Panc1 (cell line): ENCODE data around the gene CDIPT. TPM values are rescaled to one million over a fixed set of nuclear protein-coding genes. Genes with fewer than 3 reads are reported as not detected.
A peak's percentile ranks its signal among the peaks of the same experiment; 100 is the strongest.

Experiments used
- ATAC-seq: fragments of 200-7000 bp; cut with Tn5 transposase; 2 replicates; pipeline ENCODE4 v1.9.1; 2020; ENCODE audit warnings: mild to moderate bottlenecking, moderate library complexity
- BruUV-seq: library from RNA; stranded (reverse); fragments of 400-500 nt; replicated peaks from 2 replicates; lab custom pipeline; 2021; lab: Mats Ljungman, UMichigan
- CTCF ChIA-PET: fragments of 300-600 bp; sonication (Branson Sonifier 250); formaldehyde crosslinking; loops from one replicate; lab custom pipeline; 2022; ENCODE audit warnings: antibody characterized with exemption; lab: Charles Lee
- POLR2A ChIA-PET: fragments of 300-600 bp; sonication (Branson Sonifier 250); formaldehyde crosslinking; loops from one replicate; lab custom pipeline; 2022; ENCODE audit warnings: antibody characterized with exemption; lab: Charles Lee
- DNase-seq: peaks from one replicate; pipeline ENCODE4 v3.0.0-alpha.2; 2010; ENCODE audit warnings: low read depth, low spot score
- H3K27ac ChIP-seq: 2 replicates; pipeline ENCODE4 v1.5.1; 2011; ENCODE audit warnings: mild to moderate bottlenecking, low read length, inconsistent platforms
- H3K27me3 ChIP-seq: fragments of 200-500 bp; sonication (Bioruptor generic); 2 replicates; pipeline ENCODE4 v1.6.0; 2014; ENCODE audit warnings: low read length, inconsistent platforms; ENCODE audit not compliant: control insufficient read depth, insufficient read depth
- H3K36me3 ChIP-seq: fragments of 200-500 bp; sonication (Bioruptor generic); 2 replicates; pipeline ENCODE4 v1.5.1; 2014; ENCODE audit warnings: inconsistent platforms, mild to moderate bottlenecking, low read length, moderate library complexity; ENCODE audit not compliant: control insufficient read depth, insufficient read depth
- H3K4me1 ChIP-seq: 2 replicates; pipeline ENCODE4 v1.5.1; 2011; ENCODE audit warnings: inconsistent platforms, mild to moderate bottlenecking, low read length, moderate library complexity; ENCODE audit not compliant: control insufficient read depth, insufficient read depth
- H3K4me3 ChIP-seq, 2 experiments: 2 replicates each; pipeline ENCODE4 v1.5.1; 2011 to 2012; ENCODE audit warnings: low read depth in 2 of 2, low read length in 2 of 2, mild to moderate bottlenecking in 2 of 2, inconsistent platforms in 1 of 2, moderate library complexity in 1 of 2
- H3K9me3 ChIP-seq: fragments of 200-500 bp; sonication (Bioruptor generic); 2 replicates; pipeline ENCODE4 v1.5.1; 2014; ENCODE audit warnings: low read depth, mild to moderate bottlenecking, inconsistent platforms, low read length, moderate library complexity; ENCODE audit not compliant: control insufficient read depth, insufficient read depth
- CTCF ChIP-seq: fragments of 450-650 bp; IDR thresholded peaks from 2 replicates; pipeline ENCODE4 v1.5.1; 2017; ENCODE audit warnings: mild to moderate bottlenecking
- POLR2AphosphoS5 ChIP-seq: IDR thresholded peaks from 2 replicates; pipeline ENCODE4 v1.6.1; 2012; ENCODE audit warnings: mild to moderate bottlenecking, low read depth, low read length, moderate library complexity
- REST ChIP-seq, 2 experiments: IDR thresholded peaks; 2 replicates each; pipeline ENCODE4 v1.6.1; 2011 to 2012; ENCODE audit warnings: low read depth in 2 of 2, control low read depth in 1 of 2, low read length in 1 of 2, mild to moderate bottlenecking in 1 of 2, moderate library complexity in 1 of 2; ENCODE audit not compliant: insufficient read depth in 1 of 2
- SIN3A ChIP-seq: IDR thresholded peaks from 2 replicates; pipeline ENCODE4 v1.6.1; 2012; ENCODE audit warnings: low read depth, mild to moderate bottlenecking, low read length, moderate library complexity, borderline replicate concordance; ENCODE audit not compliant: insufficient read depth
- TCF7L2 ChIP-seq: IDR thresholded peaks from 2 replicates; pipeline ENCODE4 v1.6.1; 2011; ENCODE audit warnings: mild to moderate bottlenecking, low read depth, low read length, inconsistent platforms
- in situ Hi-C: cut with HindIII; loops from 2 replicates; pipeline ENCODE4 v1.10.0; 2016; ENCODE audit warnings: low sequenced_read_pairs, low pct_unique_long_range_greater_than_20kb
- intact Hi-C: fragments of 100-400 bp; cut with micrococcal nuclease; formaldehyde crosslinking; loops from one replicate; pipeline ENCODE4 v1.10.0; 2022; ENCODE audit not compliant: unreplicated experiment
- total RNA-seq: library from RNA; stranded (reverse); gene quantifications from one replicate; pipeline ENCODE4 v1.2.1, GENCODE V29; 2021; ENCODE audit not compliant: unreplicated experiment

The CDIPT gene
- total RNA-seq, 1 experiment from 2014 or later: 71.6 TPM

GRCh38 chr16:29819506-29819905 is 43.5 kb downstream of the CDIPT start:
- ChIA-PET CTCF (interaction anchor here (0.6 to 1.9 kb wide), 3 partner anchors 29 to 213 kb away, joined by 3 to 10 read pairs (median 5); no protein-coding TSS in a partner anchor), POLR2A (interaction anchor here (0.5 kb wide), 1 partner anchor 192 kb away, joined by 6 read pairs; no protein-coding TSS in a partner anchor)
- intact Hi-C loops: loop anchor here (10.0 kb wide), 1 partner anchor 125 kb away; no protein-coding TSS in a partner anchor
- Histone ChIP-seq H3K27me3 (no peaks in the 10 kb centered on the region), H3K4me3 (peak overlapping the region; percentile 69 to 94), H3K36me3 (peaks cover 3% of the 10 kb centered on the region), H3K4me1 (peaks cover 61% of the 10 kb centered on the region), H3K27ac (peak overlapping the region; percentile 94), H3K9me3 (no peaks in the 10 kb centered on the region)
- ATAC-seq (no peak), DNase-seq (no peak)
- no TSS peak for BruUV-seq
- in situ Hi-C loops: no loop called here
- no peak for TF ChIP-seq REST (IDR thresholded peaks at IDR 0.05; ENCODE audit: insufficient read depth in 1 of 2, low read depth in 2 of 2, low read length in 1 of 2)
- no peak for TF ChIP-seq SIN3A
- no peak; the same call in 1 of the 2 replicates for TF ChIP-seq CTCF
- TF ChIP-seq TCF7L2: no peak
- TF ChIP-seq POLR2AphosphoS5: no peak

GRCh38 chr16:29818082-29818481 is 44.9 kb downstream of the CDIPT start:
- TF ChIP-seq POLR2AphosphoS5: no peak
- no peak for TF ChIP-seq CTCF
- no peak for TF ChIP-seq REST (IDR thresholded peaks at IDR 0.05; ENCODE audit: insufficient read depth in 1 of 2, low read depth in 2 of 2, low read length in 1 of 2)
- TF ChIP-seq SIN3A: no peak
- no peak for TF ChIP-seq TCF7L2
- Histone ChIP-seq H3K27me3 (no peaks in the 10 kb centered on the region), H3K9me3 (no peaks in the 10 kb centered on the region), H3K4me3 (peak overlapping the region in 1 of 2 experiments; percentile 7; a peak in 1 of 4 replicates), H3K4me1 (peaks cover 68% of the 10 kb centered on the region), H3K27ac (peak overlapping the region; percentile 59), H3K36me3 (peaks cover 3% of the 10 kb centered on the region)
- CTCF ChIA-PET: interaction anchor here (0.7 kb wide), 1 partner anchor 8 kb away, joined by 20 read pairs; no protein-coding TSS in a partner anchor
- intact Hi-C loops (loop anchor here (10.0 kb wide), 1 partner anchor 123 kb away; no protein-coding TSS in a partner anchor), in situ Hi-C loops (no loop called here)
- POLR2A ChIA-PET: no interaction called here
- TSS peak; percentile 50 for BruUV-seq
- no peak for DNase-seq
- ATAC-seq: no peak
